NCI-H345 treated with DMSO at 0.1 percent for 48 hours (cell line): ENCODE data around the gene LGR6.

Source experiments
- DNase-seq: peaks from one replicate; lab custom pipeline; 2025; ENCODE audit not compliant: unreplicated experiment; lab: John Stamatoyannopoulos, UW

Gene LGR6

DNA sequence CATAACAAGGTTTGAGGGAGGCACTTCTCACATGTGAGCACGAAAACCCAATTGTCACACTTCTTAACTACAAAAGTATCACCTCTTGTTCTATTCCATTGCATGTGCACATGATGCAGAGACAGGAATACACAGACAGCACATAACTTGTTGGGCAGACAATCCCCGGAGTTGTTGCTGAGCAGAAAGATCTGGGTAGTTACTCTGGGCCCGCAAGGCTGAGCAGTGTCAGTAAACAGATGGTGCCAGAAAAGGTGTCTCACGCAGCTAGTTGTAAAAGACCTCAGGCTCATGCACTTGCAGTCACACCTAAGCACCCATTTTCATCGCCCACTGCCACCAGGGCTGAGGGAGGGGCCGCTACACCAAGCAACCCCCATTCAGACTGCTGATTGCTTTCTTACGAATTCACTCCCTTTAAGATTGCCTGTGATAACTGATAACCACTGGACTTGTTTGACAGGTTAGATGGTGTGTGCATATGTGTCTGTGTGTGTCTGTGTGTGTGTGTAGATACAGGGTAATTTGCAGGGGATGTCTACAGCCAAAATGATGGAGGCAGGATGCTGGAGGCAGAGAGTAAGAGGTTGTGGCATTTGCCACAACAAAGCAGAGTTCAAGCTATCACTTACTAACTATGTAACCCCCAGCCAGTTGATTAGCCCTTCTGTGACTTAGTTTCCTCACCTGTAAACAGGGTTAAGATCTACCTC, 4.2 kb downstream of the LGR6 start:
- no peak for DNase-seq

DNA sequence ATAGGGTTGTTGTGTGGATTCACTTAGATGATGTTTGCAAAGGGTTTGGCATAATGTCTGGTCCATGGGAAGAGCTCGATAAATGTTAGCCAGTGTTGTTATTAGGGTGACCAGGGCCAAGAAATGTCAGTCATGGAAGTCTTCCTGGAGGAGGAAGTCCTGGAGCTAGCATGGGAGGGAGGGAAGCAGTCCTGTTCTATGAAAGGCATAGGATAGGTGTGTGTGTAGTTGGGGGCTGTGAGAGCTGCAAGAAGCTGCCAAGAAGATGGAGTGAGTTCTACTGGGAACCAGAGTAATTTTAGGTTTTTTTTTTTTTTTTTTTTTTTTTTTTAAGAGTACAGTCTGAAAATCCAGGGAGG, 4.7 kb downstream of the LGR6 start:
- DNase-seq: no peak

DNA sequence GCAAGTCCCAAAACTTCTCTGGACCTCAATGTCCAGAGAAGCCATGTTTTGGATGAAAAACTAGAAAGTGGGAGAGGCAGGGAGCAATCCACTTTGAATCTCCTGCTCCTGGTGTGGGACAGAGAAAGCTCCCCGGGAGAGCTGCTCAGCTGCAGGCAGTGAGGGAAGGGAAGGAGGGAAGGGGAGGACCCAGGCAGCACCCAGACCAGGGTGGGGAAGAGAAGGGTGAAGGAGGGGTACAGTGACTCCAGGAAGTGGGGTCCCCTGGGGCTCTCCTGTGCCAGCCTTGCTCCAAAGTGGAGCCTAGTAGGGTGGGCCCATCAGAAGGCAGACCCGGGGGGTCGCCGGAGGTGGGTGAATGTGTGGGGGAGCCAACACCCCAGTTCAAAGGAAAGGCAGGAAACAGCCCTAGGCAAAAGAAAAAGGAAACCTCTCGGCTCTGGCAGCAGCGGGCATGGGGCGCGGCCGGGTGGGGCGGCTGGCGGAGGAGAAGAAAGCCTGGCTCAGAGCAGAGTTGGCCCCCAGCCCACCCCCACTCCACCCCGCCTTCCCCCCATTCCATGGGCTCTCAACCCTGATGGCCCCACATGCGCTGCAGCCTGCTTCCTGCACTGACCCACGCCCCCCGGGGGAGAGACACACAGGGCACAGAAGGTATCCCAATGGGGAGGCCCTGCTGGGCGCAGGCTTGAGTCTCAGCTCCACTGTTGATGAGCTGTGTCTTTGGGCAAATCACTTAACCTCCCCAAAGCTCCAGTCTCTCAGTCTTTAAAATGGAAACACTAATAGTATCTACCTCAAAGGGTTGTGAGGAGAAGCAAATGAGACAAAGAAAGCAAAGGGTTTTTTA, 5.7 kb downstream of the LGR6 start:
- DNase-seq: no peak

DNA sequence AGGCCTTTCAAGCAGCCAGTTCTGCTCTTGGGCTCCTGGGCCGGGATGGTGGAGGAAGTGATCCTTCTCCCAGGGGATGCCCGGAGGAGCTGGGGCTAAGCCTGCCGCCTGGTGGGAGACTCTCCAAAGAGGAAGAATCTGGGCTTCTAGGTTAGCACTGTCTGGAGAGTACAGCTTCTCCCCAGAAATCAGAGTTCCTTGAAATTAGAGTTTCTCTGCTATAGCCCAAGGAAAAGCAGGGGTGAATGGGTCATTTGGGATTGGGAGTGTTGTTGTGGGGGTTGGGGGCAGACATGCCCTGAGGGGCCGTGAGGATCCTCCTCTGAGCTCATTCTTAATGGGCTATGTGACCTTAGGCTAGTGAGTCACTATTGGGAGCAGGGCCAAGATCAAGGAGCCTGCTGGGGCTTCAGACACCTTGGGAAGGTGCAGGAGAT, 6.5 kb downstream of the LGR6 start:
- no peak for DNase-seq

DNA sequence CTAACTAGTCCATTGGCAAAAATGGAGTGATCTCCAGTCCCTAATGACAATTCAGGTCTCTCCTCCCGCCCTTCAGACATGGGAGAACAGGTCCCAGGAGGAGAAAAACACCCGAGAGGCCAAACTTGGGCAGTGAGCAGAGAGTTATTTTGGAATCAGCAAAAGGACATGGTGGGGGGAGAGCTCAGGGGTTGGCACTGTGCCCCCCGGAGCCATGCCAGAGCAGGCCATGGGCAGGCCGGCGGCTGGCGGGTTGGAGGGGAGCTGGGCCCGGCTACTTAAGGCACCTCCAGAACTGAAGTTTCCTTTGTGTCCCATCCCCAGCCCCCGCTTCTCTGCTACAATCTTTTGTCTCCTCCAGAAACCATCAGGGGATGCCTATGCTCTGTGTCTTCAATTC, 7.1 kb downstream of the LGR6 start:
- no peak for DNase-seq

DNA sequence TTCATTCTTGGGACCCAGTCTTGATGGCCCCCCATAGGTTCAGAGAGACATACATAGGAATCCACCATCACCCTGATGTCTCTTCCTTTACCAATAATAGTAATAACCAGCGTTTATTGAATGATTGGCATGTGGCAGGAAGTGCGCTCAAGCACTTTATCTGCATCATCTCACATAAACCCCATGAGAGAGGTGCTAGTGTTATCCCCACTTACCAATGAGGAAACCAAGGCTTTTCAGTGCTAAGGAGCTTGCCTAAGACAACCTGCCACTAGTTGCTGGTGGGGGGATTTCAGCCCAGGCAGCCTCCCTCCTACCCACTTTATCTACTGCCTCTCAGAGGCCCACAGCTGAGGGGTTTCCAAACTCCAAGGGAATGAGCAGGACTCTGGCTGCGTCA, 7.7 kb downstream of the LGR6 start:
- DNase-seq: no peak

DNA sequence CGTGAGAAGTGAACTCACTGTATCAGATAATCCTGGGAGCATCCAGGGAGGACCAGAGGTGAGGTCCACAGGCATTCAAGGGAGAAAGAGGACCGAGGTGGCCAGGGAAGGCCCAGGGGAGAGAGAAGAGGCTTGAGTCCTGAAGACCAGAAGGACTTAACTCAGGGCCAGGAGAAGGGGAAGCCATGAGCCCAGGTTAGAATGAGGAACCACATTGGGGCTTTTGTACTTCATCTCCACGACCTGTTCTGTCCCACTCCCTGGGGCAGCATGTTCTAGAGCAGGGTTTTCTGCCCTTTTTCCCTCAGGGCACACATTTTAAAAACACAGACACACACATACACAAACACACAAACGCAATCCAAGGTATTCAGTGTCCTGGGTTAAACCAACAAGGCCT, 8.4 kb downstream of the LGR6 start:
- no peak for DNase-seq

DNA sequence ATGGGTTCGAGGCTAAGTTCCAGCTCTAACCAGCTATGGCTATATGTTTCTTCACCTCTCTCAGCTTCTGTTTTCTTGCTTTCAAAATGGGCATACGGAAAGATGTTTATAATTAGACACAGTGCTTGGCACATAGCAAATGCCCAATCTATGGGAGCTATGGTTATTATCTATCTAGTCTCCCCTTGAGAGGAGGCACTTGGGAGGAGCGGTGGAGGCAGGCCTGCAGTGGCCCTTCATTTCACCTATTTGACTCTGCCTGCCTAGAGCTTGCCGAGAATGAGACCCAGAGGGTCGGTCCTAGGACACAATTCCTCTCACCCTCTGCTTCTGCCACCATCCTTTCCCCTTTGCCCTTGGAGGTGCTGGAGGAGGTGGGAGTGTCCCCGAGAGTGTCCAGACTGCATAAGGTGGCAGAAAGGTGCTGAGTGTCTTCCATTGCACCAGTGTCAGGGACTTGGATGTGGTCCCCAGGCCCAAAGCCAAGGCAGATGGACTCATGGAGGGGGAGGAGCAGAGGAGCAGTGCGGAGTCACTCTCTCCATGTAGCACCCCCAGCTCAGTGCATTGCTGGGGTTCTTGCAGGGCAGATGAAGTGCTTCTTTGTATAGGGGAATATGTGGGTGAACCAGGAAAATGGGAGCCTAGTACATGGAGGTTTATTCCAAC, 9.0 kb downstream of the LGR6 start:
- DNase-seq: no peak

DNA sequence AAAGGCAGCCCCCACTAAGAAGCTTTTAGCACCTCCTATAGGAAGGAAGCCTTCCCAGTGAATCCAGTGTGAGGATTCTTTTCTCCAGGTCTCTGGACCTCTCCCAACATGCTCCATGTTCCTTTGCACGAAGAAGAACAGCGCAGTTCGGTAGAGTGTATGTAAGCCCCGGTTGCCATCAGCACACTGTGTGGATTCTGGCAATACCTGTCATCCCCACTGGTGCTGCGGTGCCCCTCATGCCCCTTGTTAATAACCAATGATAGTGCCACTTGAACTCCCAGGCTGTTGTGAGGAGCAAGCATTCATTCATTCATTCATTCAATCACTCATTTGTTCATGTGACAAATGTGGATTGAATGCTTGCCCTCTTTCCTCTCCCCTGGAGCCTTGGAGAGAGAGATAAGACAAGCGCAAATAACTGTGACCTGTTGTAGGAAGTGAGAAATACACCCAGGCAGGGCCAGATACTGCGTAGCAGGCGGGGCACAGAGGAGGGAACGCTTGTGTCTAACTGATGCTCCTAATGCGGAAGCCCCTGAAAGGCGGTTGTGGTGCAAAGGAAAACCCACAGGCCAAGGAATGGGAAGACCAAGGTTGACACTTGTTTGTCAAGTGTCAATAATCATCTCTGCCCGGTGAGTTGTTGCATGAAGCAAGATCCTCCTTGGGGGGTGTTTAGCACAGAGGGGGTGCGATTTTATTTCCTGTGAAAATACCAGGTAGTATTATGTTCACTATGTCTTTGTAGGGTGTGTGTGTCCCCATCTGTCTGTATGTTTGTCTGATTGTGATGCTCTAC, 9.8 kb downstream of the LGR6 start:
- DNase-seq: no peak

DNA sequence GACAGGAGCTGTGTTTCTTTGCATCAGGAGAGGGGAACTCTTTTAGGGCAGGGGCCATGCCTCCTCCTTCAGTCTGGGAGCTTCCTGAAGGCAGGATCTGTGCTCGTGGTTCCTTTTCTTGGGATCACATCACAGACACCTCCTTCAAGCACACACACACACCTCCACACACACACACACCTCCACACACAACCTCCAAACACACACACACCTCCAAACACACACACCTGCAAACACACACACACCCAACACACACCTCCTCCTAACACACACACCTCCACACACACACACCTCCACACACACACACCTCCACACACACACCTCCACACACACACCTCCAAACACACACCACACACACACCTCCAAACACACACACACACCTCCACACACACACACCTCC, 10.5 kb downstream of the LGR6 start:
- no peak for DNase-seq

DNA sequence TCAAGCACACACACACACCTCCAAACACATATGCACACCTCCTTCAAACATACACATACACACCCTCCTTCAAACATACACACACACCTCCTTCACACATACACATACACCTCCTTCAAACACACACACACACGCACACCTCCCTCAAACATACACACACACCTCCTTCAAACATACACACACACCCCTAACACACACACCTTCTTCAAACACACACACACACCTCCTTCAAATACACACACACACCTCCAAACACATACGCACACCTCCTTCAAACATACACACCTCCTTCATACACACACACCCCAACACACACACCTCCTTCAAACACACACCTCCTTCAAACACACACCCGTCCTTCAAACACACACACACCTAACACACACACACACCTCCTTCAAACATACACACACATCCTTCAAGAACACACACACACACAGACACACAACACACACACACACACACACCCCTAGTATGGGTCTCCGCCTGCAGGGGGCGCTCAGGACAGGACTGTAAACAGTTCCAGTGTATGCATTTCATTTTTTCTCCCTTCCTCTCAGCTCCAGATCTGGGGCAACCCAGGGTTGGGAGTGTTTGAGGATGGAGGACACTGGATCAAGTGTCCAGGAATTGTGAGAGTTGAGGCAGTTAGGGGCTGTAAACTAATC, 12.1 kb downstream of the LGR6 start:
- DNase-seq: no peak

DNA sequence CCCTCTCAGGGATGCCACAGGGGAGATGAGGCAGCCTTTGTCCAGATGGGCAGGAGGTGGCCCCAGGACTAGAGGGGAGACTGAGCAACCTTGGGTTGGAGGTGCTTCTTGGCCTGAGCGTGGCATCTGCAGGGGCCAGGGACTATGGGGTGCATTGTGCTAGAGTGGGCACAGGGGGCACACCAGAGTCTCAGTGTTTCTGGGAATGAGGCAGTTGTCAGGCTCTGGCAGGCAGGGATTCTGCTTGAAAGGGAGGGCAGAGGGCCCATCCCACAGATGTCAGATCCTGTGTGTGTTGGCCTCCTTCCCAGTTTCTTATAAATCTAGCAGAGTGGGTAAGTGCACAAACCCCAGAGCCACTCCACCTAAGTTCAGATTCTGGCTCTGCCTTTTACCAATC, 13.7 kb downstream of the LGR6 start:
- no peak for DNase-seq

DNA sequence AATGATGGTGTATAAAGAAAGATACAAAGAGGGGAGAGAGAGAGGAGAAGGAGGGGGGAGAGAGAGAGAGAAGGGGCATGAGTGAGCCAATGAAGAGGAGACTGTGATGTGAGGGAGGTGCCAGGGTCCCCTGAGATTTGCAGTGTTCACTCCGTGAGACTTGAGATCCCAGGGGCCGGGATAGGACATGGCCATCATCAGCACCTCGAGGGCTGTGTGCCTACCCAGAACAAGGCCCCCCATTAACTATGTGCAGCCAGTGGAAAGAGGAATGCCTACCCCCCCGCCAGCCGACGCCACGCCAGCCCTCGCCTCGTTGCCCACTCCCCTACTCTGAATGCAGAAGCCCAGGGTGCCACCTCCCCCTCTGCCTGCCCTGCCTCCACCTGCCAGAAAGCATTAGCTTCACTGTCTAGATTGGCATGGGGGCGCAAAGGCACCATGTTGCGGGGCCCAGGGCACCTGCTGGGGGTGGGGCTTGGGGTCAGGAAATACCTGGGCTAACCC, 14.8 kb downstream of the LGR6 start:
- no peak for DNase-seq

DNA sequence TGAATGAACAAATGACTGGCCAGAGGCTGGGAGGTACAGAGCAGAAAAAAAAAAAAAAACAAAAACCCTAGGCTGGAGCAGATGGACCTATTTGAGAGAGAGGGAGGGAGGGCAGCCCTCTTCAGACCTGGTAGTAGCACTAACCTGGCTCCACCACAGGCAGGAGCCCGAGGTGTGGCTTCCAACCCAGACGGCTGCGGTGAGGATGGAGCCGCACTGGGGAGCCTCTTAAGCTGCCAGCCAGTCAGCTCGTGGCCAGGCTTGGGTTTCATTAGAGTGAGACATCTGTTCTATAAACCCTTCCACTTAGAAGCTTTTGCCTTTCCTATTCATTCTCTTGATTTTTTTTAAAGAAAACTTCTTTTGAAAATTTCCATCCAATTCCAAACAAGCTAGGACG, 16.8 kb downstream of the LGR6 start:
- peak; percentile 46 for DNase-seq

DNA sequence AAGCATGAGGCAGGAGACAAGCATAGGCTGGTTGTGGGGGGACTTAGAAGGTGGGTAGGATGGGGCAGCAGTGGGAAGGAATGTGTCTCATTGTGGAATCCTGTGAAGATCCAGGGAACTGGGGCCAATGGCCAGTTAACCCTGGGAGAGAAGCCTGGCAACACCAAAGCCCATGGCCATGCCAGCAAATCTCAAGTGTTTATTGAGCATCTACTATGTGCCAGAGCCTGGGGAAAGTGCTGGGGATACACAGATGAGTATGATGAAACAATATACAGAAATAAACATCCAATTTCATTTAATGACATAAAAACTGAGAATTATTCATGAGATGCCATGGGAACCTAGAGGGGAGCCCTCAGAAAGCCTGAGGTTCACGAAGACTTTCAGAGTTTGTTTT, 17.4 kb downstream of the LGR6 start:
- DNase-seq: no peak

DNA sequence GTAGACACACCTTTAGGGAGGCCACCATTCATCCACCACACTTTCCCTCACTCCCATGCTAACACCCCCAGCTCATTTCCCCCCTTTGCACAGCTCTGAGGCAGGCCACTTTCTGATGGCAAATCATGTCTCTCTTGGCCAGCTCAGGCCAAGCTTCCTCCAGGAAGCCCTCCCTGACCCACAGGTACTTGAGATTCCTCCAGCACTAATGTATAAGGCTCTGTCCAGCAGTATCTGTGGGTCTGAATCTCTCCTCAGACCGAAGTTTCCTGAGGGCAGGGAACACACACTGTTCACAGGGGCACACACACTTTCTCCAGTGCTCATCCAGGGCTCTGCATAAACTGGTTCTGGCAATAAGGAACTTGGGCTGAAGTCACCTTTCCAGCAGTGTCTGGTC, 19.2 kb downstream of the LGR6 start:
- DNase-seq: no peak

DNA sequence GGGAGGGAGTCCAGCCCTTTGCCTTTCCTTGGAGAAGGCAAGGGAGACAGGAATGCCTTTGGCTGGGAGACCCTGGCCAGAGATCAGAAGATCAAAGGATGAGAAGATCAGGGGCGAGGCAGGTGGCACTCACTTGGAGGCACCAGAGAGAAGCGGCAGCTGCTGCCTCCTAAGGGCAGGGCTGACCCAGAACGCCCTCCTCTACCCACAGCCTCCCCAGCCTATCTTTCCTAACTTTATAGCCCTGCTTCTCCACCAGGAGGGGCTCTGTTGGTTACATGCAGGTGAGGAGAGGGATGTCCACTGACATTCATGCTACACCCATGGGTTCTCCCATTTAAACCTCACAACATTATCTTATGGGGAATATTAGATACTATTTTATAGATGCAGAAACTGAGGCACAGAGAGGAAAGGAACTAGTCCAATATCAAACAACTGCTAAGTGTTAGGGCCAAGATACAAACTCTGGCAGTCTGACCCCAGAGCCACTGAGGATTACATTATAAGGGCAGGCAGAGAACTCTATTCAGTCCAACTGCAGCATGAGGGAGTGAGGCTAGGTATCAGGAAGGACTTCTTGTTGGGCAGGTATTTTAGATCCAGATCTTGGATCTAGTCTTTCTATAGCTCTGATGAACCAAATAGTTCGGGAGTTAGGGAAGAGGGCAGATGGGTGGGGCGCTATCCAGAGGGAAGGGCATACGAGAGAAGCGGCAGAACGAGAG, 19.9 kb downstream of the LGR6 start:
- DNase-seq: no peak

DNA sequence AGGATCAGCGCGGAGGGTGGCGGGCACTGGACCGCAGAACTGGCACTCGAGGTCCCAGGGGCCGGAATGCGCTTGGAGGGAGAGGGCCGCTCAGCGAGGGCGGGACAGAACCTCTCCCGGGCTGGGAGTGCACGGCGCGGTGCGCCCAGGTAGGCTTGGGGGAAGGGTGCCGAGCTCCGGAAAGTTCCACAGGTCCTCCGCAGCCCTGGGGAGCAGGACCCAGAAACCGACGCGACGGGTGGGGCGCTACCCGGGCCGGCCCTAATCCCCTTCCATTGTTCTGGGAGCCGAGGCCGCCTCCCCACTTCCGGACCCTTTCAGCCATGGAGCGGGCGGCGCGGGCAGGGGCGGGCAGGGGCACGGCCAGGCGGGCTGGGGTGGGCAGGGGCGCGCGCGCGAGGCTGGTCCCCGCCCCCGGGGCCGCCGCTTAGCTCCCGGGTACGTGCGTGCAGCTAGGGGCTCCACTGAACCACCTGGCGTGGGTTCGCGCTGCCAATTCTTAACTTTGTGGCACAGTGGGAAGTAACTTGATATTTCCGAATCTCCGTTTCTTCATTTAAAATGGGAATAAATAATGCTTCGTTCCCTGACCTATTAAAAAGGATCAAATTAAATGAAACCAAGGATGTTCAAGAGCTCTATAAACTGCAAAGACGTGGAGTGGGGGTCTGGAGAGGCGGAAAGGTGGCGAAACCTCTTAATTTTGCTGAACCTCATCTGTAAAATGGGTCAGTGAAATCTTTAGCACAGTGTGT, 20.7 kb downstream of the LGR6 start:
- no peak for DNase-seq

DNA sequence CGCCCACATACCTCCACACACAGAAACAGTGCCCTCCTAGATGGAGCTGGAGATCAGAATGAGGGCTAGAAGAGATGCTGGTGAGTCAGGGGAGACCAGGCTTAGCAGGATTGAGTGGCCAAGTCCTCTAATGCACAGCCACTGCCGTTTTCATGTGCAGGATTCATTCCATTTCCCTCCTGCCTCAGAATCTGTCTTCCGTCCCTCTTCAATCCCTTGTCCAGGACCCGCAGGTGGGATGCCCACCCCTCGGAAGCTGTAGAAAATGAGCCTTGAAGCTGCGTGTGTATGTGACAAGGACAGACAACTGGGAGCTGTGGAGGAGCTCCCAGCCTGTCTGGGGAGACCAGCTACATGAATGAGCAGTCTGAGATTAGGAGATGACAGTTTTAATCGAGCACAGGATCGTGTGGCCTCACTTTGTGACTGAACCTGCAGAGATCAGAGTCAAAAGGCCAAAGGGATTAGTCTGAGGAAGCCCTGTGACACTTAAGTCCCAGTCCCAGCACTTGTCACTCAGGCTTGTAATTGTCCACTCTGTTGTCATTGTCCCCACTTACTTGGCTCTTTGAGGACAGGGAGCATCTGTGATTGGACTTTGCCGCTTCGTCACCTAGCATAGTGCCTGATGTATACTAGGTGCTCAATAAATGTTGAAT, 22.0 kb downstream of the LGR6 start:
- DNase-seq: no peak
